HG03521 (cell line): Measurements from ENCODE around the gene ARFIP1.

Source experiments
- ATAC-seq: cut with Tn5 transposase; IDR thresholded peaks from one replicate; pipeline ENCODE4 v1.9.1; 2021; ENCODE audit warnings: mild to moderate bottlenecking, moderate library complexity; ENCODE audit not compliant: unreplicated experiment

ARFIP1 gene

GRCh38 chr4:152784490-152785350 lies 5.0 kb downstream of the ARFIP1 start:
- ATAC-seq: no peak

GRCh38 chr4:152785639-152786615 lies 6.2 kb downstream of the ARFIP1 start:
- no peak for ATAC-seq

GRCh38 chr4:152786627-152787026 lies 6.9 kb downstream of the ARFIP1 start:
- ATAC-seq: no peak

GRCh38 chr4:152795891-152796290 lies 16.1 kb downstream of the ARFIP1 start:
- no peak for ATAC-seq

- ATAC-seq: no peak
These were observed 23.8 kb downstream of the ARFIP1 start for GRCh38 chr4:152803541-152803940.

GRCh38 chr4:152805071-152805650 lies 25.4 kb downstream of the ARFIP1 start:
- no peak for ATAC-seq

GRCh38 chr4:152805818-152806217 lies 26.1 kb downstream of the ARFIP1 start:
- no peak for ATAC-seq

- no peak for ATAC-seq
These were observed 26.9 kb downstream of the ARFIP1 start for GRCh38 chr4:152806501-152807125.

- no peak for ATAC-seq
These were observed 27.6 kb downstream of the ARFIP1 start for GRCh38 chr4:152807294-152807829.

GRCh38 chr4:152808670-152809069 lies 28.9 kb downstream of the ARFIP1 start:
- ATAC-seq: no peak

- ATAC-seq: no peak
These were observed 31.0 kb downstream of the ARFIP1 start for GRCh38 chr4:152810715-152811287.

GRCh38 chr4:152815078-152815477 lies 35.3 kb downstream of the ARFIP1 start:
- no peak for ATAC-seq

- no peak for ATAC-seq
These were observed 37.6 kb downstream of the ARFIP1 start for GRCh38 chr4:152817331-152817730.

GRCh38 chr4:152819026-152819645 lies 39.4 kb downstream of the ARFIP1 start:
- ATAC-seq: no peak

GRCh38 chr4:152820073-152820472 lies 40.3 kb downstream of the ARFIP1 start:
- no peak for ATAC-seq

- no peak for ATAC-seq
These were observed 42.6 kb downstream of the ARFIP1 start for GRCh38 chr4:152822323-152822722.

- no peak for ATAC-seq
These were observed 44.8 kb downstream of the ARFIP1 start for GRCh38 chr4:152824561-152824960.

- ATAC-seq: no peak
These were observed 45.6 kb downstream of the ARFIP1 start for GRCh38 chr4:152825336-152825735.

GRCh38 chr4:152828122-152828521 lies 48.4 kb downstream of the ARFIP1 start:
- no peak for ATAC-seq

GRCh38 chr4:152831416-152831815 lies 51.7 kb downstream of the ARFIP1 start:
- ATAC-seq: no peak
